K562 (cell line): ENCODE results near the gene BROX. TPM values are rescaled to one million over a fixed set of nuclear protein-coding genes. Genes with fewer than 3 reads are reported as not detected.
"Not testable (repeated sequence)": the region's sequence is repeated elsewhere in the genome, so short reads cannot be mapped to it uniquely, and the experiment has no call there.

Experiments used
- ATAC-seq: fragments of 200-7000 bp; cut with Tn5 transposase; 3 replicates; pipeline ENCODE4 v1.9.1; 2020; ENCODE audit warnings: moderate library complexity
- BruUV-seq: library from RNA; stranded (reverse); fragments of 400-500 nt; replicated peaks from 2 replicates; lab custom pipeline; 2021; lab: Mats Ljungman, UMichigan
- CTCF ChIA-PET: fragments of 300-600 bp; formaldehyde crosslinking; extraction: SDS; loops from one replicate; lab custom pipeline; 2021; ENCODE audit warnings: low intra/inter-chr PET ratio; lab: Yijun Ruan, JAX
- POLR2A ChIA-PET: fragments of 300-600, 350-650 bp; sonication (Branson Sonifier 250); formaldehyde crosslinking; extraction: SDS; loops from one replicate; lab custom pipeline; 2021; ENCODE audit warnings: antibody characterized with exemption, inconsistent platforms; lab: Yijun Ruan, JAX
- DNase-seq, 4 experiments: peaks; one replicate each; pipeline versions ENCODE4 v3.0.0 to v3.0.0-alpha.2; 2011 to 2018; ENCODE audit warnings: low spot score in 3 of 4, mixed read lengths in 3 of 4; ENCODE audit errors: extremely low read depth in 1 of 4
- FAIRE-seq: peaks from 2 replicates; lab custom pipeline; 2011; peaks lifted over from hg19 to GRCh38; lab: Jason Lieb, UNC
- H2AFZ ChIP-seq: 2 replicates; pipeline ENCODE4 v1.6.0; 2011; ENCODE audit warnings: low read depth, low read length, control low read depth, inconsistent platforms
- H3K27ac ChIP-seq: fragments of 200-600 bp; 3 replicates; pipeline ENCODE4 v1.8.0; 2011; ENCODE audit warnings: low read depth, mild to moderate bottlenecking, control low read depth, inconsistent platforms, low read length, moderate library complexity, mixed read lengths; ENCODE audit errors: extremely low read depth
- H3K27me3 ChIP-seq, 2 experiments: fragments of 300-600 bp in 1 of 2; 2 replicates in 1 of 2; 3 replicates in 1 of 2; pipeline versions ENCODE4 v1.6.0 to v1.8.0; 2011; ENCODE audit warnings: inconsistent platforms in 2 of 2, low read length in 2 of 2, mild to moderate bottlenecking in 1 of 2, mixed read lengths in 1 of 2, moderate library complexity in 1 of 2; ENCODE audit not compliant: control insufficient read depth in 2 of 2, insufficient read depth in 2 of 2
- H3K36me3 ChIP-seq: fragments of 300-600 bp; 3 replicates; pipeline ENCODE4 v1.8.0; 2011; ENCODE audit warnings: mild to moderate bottlenecking, low read length, inconsistent platforms; ENCODE audit not compliant: control insufficient read depth, insufficient read depth
- H3K4me1 ChIP-seq, 2 experiments: fragments of 200-600 bp in 1 of 2; replicated peaks in 1 of 2; 2 replicates in 1 of 2; 3 replicates in 1 of 2; pipeline versions ENCODE4 v1.5.1 to v1.8.0; 2011; ENCODE audit warnings: inconsistent platforms in 2 of 2, low read length in 2 of 2, mild to moderate bottlenecking in 1 of 2, mixed read lengths in 1 of 2, moderate library complexity in 1 of 2; ENCODE audit not compliant: control insufficient read depth in 2 of 2, insufficient read depth in 2 of 2
- H3K4me2 ChIP-seq: 2 replicates; pipeline ENCODE4 v1.6.1; 2011; ENCODE audit warnings: low read length, control low read depth, inconsistent platforms, mixed read lengths; ENCODE audit not compliant: insufficient read depth
- H3K4me3 ChIP-seq: fragments of 200-600 bp; sonication (generic), shearing (Covaris generic); 2 replicates; pipeline ENCODE4 v1.5.1; 2016; ENCODE audit warnings: control low read depth, inconsistent platforms
- H3K79me2 ChIP-seq: fragments of 200-600 bp; 3 replicates; pipeline ENCODE4 v1.8.0; 2011; ENCODE audit warnings: low read length, inconsistent platforms; ENCODE audit not compliant: control insufficient read depth, insufficient read depth
- H3K9ac ChIP-seq, 2 experiments: 2 replicates each; pipeline versions ENCODE4 v1.6.0 to v1.6.1; 2011; ENCODE audit warnings: low read depth in 2 of 2, low read length in 2 of 2, control low read depth in 1 of 2, inconsistent platforms in 1 of 2, mild to moderate bottlenecking in 1 of 2, mixed read lengths in 1 of 2; ENCODE audit not compliant: insufficient read depth in 1 of 2
- H3K9me1 ChIP-seq: one replicate; pipeline ENCODE4 v1.6.0; 2011; ENCODE audit warnings: inconsistent platforms, mild to moderate bottlenecking, low read length, moderate library complexity; ENCODE audit not compliant: control insufficient read depth, insufficient read depth
- H3K9me3 ChIP-seq: replicated peaks from 2 replicates; pipeline ENCODE4 v1.5.1; 2011; ENCODE audit warnings: low read depth, low read length, inconsistent platforms; ENCODE audit not compliant: control insufficient read depth, insufficient read depth
- H4K20me1 ChIP-seq: replicated peaks from 2 replicates; pipeline ENCODE4 v1.6.1; 2011; ENCODE audit warnings: low read length, inconsistent platforms, mixed read lengths; ENCODE audit not compliant: control insufficient read depth, insufficient read depth
- CHD1 ChIP-seq: fragments of 200-600 bp; sonication (generic); IDR thresholded peaks from one replicate; pipeline ENCODE4 v1.6.1; 2012; ENCODE audit warnings: mild to moderate bottlenecking, moderate library complexity, low read length, inconsistent platforms
- EP400 ChIP-seq: fragments of 450-650 bp; IDR thresholded peaks from 2 replicates; pipeline ENCODE4 v1.6.1; 2017; ENCODE audit warnings: antibody characterized with exemption, mild to moderate bottlenecking, moderate library complexity
- POLR2G ChIP-seq: fragments of 200-400 bp; formaldehyde crosslinking; IDR thresholded peaks from 2 replicates; pipeline ENCODE4 v1.6.1; 2017; ENCODE audit warnings: low read depth, mild to moderate bottlenecking, antibody characterized with exemption, low read length, moderate library complexity
- POU5F1 ChIP-seq: fragments of 150-350 bp; IDR thresholded peaks from 2 replicates; pipeline ENCODE4 v1.6.1; 2014; ENCODE audit warnings: borderline replicate concordance, low read length, low read depth, mild to moderate bottlenecking; ENCODE audit not compliant: partially characterized antibody
- RBM25 ChIP-seq: fragments of 200-400 bp; formaldehyde crosslinking; IDR thresholded peaks from 2 replicates; pipeline ENCODE4 v1.6.1; 2018; ENCODE audit warnings: low read length, low read depth, moderate library complexity; ENCODE audit not compliant: severe bottlenecking
- SMAD4 ChIP-seq: fragments of 250-450 bp; sonication (Bioruptor Pico); conservative IDR thresholded peaks from 2 replicates; pipeline ENCODE4 v1.8.0; 2021; ENCODE audit warnings: inconsistent platforms, mild to moderate bottlenecking, moderate library complexity
- SMARCC2 ChIP-seq: fragments of 450-650 bp; IDR thresholded peaks from 2 replicates; pipeline ENCODE4 v1.6.1; 2017; ENCODE audit warnings: antibody characterized with exemption, moderate library complexity, mild to moderate bottlenecking, low read depth
- ZNF12 ChIP-seq: sonication (generic); formaldehyde crosslinking; IDR thresholded peaks from 2 replicates; pipeline ENCODE4 v1.4.0; 2020; ENCODE audit warnings: mild to moderate bottlenecking, missing genetic modification reagents
- ZNF146 ChIP-seq: IDR thresholded peaks from one replicate; pipeline ENCODE4 v1.6.1; 2018; ENCODE audit warnings: missing compliant biosample characterization; ENCODE audit not compliant: unreplicated experiment
- ZNF274 ChIP-seq: IDR thresholded peaks from 2 replicates; pipeline ENCODE4 v1.6.1; 2011; ENCODE audit warnings: low read depth, mild to moderate bottlenecking, low read length, moderate library complexity, borderline replicate concordance
- WGBS: fragments of 100-300 bp; shearing (Covaris generic); methylation state at CpG from one replicate; pipeline ENCODE4 v1.1.6; 2016; ENCODE audit warnings: low coverage, mixed read lengths; ENCODE audit not compliant: insufficient coverage; ENCODE audit errors: missing lambda C conversion rate; 5-methylcytosine and 5-hydroxymethylcytosine counted together
- in situ Hi-C: fragments of 300-500 bp; cut with MboI; formaldehyde crosslinking; loops from 4 replicates; pipeline ENCODE4 v1.15.0; 2018; ENCODE audit warnings: inconsistent platforms, mixed read lengths
- intact Hi-C: fragments of 100-400 bp; cut with micrococcal nuclease; formaldehyde crosslinking; loops from 2 replicates; pipeline ENCODE4 v1.14.2; 2022
- polyA plus RNA-seq, 8 experiments: library from polyadenylated mRNA; depleted of rRNA in 4 of 8; stranded (reverse) in 5 of 8; unstranded in 3 of 8; fragments of >200 nt; fragmentation: Nextera tagmentation in 2 of 8; fragmentation: Illumina TruSeq in 1 of 8; extraction: Ambion mirVana in 2 of 8; extraction: Trizol in 1 of 8; gene quantifications; 2 replicates each; pipeline versions ENCODE4 v1.2.1 to v1.2.3, GENCODE V29; 2011 to 2014; ENCODE audit warnings: inconsistent platforms in 1 of 8, missing spikeins in 1 of 8
- total RNA-seq, 7 experiments: library from RNA; depleted of rRNA in 6 of 7; stranded (reverse); fragments of >200 nt in 6 of 7; fragmentation: Illumina TruSeq in 2 of 7; extraction: Trizol in 2 of 7; gene quantifications; 2 replicates each; pipeline versions ENCODE4 v1.2.1 to v1.2.3, GENCODE V29; 2011 to 2021; ENCODE audit warnings: low replicate concordance in 1 of 7
- TF ChIP-seq, protein P1 (sequence below): IDR thresholded peaks from 3 replicates; pipeline ENCODE4 v1.6.1; 2011; ENCODE audit warnings: borderline replicate concordance, mild to moderate bottlenecking, moderate library complexity; ENCODE audit not compliant: insufficient read length; ENCODE audit errors: extremely low read depth
- TF ChIP-seq, protein P2 (sequence below): fragments of 250-450 bp; sonication (Bioruptor Pico); IDR thresholded peaks from 2 replicates; pipeline ENCODE4 v1.8.0; 2022; ENCODE audit warnings: moderate library complexity, mild to moderate bottlenecking, inconsistent platforms

The BROX gene
- total and polyA plus RNA-seq, 9 of the 15 experiments (the other 6 are each of a cell fraction or from before 2014, with no cell fraction given): 9.4 to 153 (median 45.1) TPM

DNA sequence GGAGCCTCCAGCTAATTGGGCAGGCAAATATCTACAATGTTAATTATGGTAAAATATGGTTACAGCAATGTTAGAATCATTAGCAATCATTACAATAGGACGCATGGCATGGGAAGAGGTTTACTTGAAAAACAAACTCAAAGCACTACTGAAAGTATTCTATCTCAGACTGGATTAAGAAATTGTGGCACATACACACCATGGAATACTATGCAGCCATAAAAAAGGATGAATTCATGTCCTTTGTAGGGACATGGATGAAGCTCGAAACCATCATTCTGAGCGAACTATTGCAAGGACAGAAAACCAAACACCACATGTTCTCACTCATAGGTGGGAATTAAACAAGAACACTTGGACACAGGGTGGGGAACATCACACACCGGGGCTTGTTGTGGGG lies 49.8 kb downstream of the BROX start:
- BruUV-seq, in situ Hi-C loops, DNase-seq, H3K4me3 ChIP-seq, H3K4me2 ChIP-seq, POLR2A ChIA-PET, H3K27ac ChIP-seq, H3K9ac ChIP-seq, H3K36me3 ChIP-seq, ATAC-seq, H2AFZ ChIP-seq, H3K79me2 ChIP-seq, H3K9me3 ChIP-seq, FAIRE-seq, H3K4me1 ChIP-seq, intact Hi-C loops, H3K27me3 ChIP-seq, CTCF ChIA-PET, H4K20me1 ChIP-seq, H3K9me1 ChIP-seq: not testable (repeated sequence)
- 2% methylated on average over 3 of the region's 4 CpGs for WGBS
- TF ChIP-seq ZNF146: peak; percentile 74
- TF ChIP-seq RBM25: peak; percentile 30

DNA sequence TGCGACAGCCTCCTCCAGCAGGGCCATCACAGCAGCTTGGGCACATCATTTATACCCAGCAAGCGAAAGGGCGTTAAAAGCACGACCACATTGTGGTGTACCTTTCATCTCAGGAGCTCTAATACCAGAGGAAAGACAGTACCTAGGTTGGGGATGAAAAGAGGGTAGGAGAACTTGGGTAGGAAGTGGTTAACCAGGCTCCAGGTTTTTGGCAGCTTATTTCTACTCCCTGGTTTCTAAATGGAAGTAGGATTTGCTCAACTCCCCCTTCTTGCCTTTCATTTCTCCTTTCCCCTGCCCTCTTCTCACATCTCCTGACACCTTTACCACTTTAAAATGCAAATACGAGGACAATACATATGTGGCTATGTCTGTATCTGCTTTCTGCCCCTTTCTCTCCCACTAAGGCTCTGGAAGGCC lies 54.8 kb downstream of the BROX start:
- no peak for ATAC-seq
- Histone ChIP-seq H2AFZ (no peak overlapping the region), H3K27me3 (no peaks in the 10 kb centered on the region), H3K27ac (no peak overlapping the region), H3K9me1 (no peaks in the 10 kb centered on the region), H3K9ac (no peak overlapping the region), H3K36me3 (no peaks in the 10 kb centered on the region), H3K4me1 (no peaks in the 10 kb centered on the region), H3K9me3 (no peaks in the 10 kb centered on the region), H3K79me2 (no peaks in the 10 kb centered on the region), H4K20me1 (no peaks in the 10 kb centered on the region), H3K4me3 (no peak overlapping the region), H3K4me2 (no peak overlapping the region)
- FAIRE-seq: no peak
- intact Hi-C loops (no loop called here), in situ Hi-C loops (no loop called here)
- ChIA-PET CTCF (no interaction called here), POLR2A (no interaction called here)
- 1% methylated on average over 5 of the region's 5 CpGs for WGBS
- no TSS peak for BruUV-seq
- no peak for DNase-seq
- no peak for TF ChIP-seq EP400
- no peak for TF ChIP-seq ZNF12 (CRISPR knock-in tag)
- TF ChIP-seq POU5F1: no peak
- no peak for TF ChIP-seq CHD1
- TF ChIP-seq POLR2G: no peak
- no peak for TF ChIP-seq SMARCC2
- TF ChIP-seq, protein P1, sequence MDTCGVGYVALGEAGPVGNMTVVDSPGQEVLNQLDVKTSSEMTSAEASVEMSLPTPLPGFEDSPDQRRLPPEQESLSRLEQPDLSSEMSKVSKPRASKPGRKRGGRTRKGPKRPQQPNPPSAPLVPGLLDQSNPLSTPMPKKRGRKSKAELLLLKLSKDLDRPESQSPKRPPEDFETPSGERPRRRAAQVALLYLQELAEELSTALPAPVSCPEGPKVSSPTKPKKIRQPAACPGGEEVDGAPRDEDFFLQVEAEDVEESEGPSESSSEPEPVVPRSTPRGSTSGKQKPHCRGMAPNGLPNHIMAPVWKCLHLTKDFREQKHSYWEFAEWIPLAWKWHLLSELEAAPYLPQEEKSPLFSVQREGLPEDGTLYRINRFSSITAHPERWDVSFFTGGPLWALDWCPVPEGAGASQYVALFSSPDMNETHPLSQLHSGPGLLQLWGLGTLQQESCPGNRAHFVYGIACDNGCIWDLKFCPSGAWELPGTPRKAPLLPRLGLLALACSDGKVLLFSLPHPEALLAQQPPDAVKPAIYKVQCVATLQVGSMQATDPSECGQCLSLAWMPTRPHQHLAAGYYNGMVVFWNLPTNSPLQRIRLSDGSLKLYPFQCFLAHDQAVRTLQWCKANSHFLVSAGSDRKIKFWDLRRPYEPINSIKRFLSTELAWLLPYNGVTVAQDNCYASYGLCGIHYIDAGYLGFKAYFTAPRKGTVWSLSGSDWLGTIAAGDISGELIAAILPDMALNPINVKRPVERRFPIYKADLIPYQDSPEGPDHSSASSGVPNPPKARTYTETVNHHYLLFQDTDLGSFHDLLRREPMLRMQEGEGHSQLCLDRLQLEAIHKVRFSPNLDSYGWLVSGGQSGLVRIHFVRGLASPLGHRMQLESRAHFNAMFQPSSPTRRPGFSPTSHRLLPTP: no peak
- TF ChIP-seq SMAD4: no peak
- no peak for TF ChIP-seq ZNF274
- TF ChIP-seq, protein P2, sequence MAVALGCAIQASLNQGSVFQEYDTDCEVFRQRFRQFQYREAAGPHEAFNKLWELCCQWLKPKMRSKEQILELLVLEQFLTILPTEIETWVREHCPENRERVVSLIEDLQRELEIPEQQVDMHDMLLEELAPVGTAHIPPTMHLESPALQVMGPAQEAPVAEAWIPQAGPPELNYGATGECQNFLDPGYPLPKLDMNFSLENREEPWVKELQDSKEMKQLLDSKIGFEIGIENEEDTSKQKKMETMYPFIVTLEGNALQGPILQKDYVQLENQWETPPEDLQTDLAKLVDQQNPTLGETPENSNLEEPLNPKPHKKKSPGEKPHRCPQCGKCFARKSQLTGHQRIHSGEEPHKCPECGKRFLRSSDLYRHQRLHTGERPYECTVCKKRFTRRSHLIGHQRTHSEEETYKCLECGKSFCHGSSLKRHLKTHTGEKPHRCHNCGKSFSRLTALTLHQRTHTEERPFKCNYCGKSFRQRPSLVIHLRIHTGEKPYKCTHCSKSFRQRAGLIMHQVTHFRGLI (CRISPR knock-in tag): no peak
